Peyer's patch (tissue), 4 donors: Measurements from ENCODE around the gene TNFAIP3.

ENCODE experiments used
- CTCF ChIP-seq, 6 experiments: fragments of 450-650 bp in 4 of 6; fragments of 200-600 bp in 2 of 6; sonication (generic) in 1 of 6; IDR thresholded peaks; one replicate each; pipeline ENCODE4 v1.5.1; 2017 to 2019; ENCODE audit warnings: antibody characterized with exemption in 6 of 6, mild to moderate bottlenecking in 3 of 6, moderate library complexity in 1 of 6
- POLR2A ChIP-seq, 2 donors: fragments of 450-650 bp; IDR thresholded peaks; one replicate each; pipeline ENCODE4 v1.5.1; 2017; ENCODE audit warnings: antibody characterized with exemption in 2 of 2, mild to moderate bottlenecking in 2 of 2, moderate library complexity in 2 of 2

DNA sequence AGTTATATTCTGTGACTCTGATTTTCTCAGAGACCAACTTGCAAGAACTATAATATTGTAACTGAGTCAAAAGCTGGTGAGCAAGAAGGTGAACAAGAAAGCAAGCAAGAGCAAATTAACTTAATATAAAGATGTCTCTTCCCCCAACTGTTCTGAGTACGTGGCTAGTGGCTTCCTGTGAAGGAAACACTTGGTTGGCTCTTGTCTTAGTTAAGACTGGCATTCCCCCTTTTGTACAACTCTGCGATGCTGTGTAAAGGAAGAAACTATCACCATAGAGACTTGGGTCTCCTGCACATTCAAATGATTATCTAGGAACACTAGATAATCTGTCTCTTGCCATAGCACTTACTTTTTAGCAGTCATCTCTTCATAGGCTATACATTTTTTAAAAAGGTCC lies 47.3 kb upstream of the TNFAIP3 start:
- TF ChIP-seq POLR2A (IDR thresholded peaks at IDR 0.05) (no peak), CTCF (IDR thresholded peaks at IDR 0.05) (no peak)
